Measurements from ENCODE around the gene PDE8B. TPM values are rescaled to one million over a fixed set of nuclear protein-coding genes. Genes with fewer than 3 reads are reported as not detected.

Gene PDE8B
- total RNA-seq, 3 donors from 2014 or later = 4.9 to 57.1 (median 8.6) TPM

DNA sequence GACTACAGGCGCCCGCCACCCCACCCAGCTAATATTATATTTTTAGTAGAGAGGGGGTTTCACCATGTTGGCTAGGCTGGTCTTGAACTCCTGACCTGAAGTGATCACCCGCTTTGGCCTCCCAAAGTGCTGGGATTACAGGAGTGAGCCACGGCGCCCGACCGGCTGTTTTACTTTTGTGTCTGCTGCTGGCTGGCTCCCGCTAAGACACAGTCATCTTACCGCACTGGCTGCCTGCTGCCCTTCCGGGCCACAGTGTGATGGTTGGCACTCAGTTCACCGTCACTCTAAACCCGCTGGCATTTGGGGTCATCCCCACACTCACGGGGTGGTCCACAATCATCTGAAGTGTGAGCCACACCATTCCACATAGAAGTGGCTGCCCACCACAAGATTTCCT, 188.0 kb downstream of the PDE8B start:
- H3K27me3 ChIP-seq = no peaks in the 10 kb centered on the region
- DNase-seq (ENCODE audit: low spot score in 2 of 2) = no peak
- intact Hi-C loops (cut with DNase I; ENCODE audit: low total_unique reads) = no loop called here
- no peaks in the 10 kb centered on the region for H3K4me1 ChIP-seq
- H3K9me3 ChIP-seq = no peaks in the 10 kb centered on the region
- no peak overlapping the region for H3K27ac ChIP-seq
- H3K36me3 ChIP-seq = no peaks in the 10 kb centered on the region
- H3K4me3 ChIP-seq = no peak overlapping the region
- TF ChIP-seq, protein P1, sequence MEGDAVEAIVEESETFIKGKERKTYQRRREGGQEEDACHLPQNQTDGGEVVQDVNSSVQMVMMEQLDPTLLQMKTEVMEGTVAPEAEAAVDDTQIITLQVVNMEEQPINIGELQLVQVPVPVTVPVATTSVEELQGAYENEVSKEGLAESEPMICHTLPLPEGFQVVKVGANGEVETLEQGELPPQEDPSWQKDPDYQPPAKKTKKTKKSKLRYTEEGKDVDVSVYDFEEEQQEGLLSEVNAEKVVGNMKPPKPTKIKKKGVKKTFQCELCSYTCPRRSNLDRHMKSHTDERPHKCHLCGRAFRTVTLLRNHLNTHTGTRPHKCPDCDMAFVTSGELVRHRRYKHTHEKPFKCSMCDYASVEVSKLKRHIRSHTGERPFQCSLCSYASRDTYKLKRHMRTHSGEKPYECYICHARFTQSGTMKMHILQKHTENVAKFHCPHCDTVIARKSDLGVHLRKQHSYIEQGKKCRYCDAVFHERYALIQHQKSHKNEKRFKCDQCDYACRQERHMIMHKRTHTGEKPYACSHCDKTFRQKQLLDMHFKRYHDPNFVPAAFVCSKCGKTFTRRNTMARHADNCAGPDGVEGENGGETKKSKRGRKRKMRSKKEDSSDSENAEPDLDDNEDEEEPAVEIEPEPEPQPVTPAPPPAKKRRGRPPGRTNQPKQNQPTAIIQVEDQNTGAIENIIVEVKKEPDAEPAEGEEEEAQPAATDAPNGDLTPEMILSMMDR (IDR thresholded peaks at IDR 0.05) = no peak
- TF ChIP-seq POLR2AphosphoS5 (IDR thresholded peaks at IDR 0.05) (no peak), POLR2A (IDR thresholded peaks at IDR 0.05) (no peak)

DNA sequence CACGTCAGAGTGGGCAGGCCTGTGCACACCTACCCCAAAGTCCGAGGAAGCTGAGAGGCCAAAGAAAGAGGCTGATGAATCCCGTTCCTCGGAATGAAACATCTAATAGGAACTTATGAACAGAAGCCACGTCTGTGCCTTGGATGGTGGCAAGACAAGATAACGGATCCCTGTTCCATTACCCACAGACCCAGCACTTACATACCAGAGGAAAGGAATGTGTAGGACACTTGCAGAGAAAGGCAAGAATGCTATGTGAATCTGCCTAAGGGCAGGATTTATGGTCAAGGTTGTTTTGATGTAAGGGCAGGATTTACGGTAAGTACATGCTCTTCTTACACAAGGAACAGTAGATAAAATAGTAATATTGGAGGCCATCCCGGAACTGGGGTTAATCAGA, 188.4 kb downstream of the PDE8B start:
- H3K27ac ChIP-seq = no peak overlapping the region
- TF ChIP-seq POLR2AphosphoS5 (IDR thresholded peaks at IDR 0.05) = no peak
- no peak for TF ChIP-seq POLR2A (IDR thresholded peaks at IDR 0.05)
- TF ChIP-seq, protein P1 (IDR thresholded peaks at IDR 0.05) = no peak
- no peak overlapping the region for H3K4me3 ChIP-seq
- no peaks in the 10 kb centered on the region for H3K4me1 ChIP-seq
- no peak for DNase-seq (ENCODE audit: low spot score in 2 of 2)
- no peaks in the 10 kb centered on the region for H3K27me3 ChIP-seq
- intact Hi-C loops (cut with DNase I; ENCODE audit: low total_unique reads) = no loop called here
- no peaks in the 10 kb centered on the region for H3K9me3 ChIP-seq
- no peaks in the 10 kb centered on the region for H3K36me3 ChIP-seq

DNA sequence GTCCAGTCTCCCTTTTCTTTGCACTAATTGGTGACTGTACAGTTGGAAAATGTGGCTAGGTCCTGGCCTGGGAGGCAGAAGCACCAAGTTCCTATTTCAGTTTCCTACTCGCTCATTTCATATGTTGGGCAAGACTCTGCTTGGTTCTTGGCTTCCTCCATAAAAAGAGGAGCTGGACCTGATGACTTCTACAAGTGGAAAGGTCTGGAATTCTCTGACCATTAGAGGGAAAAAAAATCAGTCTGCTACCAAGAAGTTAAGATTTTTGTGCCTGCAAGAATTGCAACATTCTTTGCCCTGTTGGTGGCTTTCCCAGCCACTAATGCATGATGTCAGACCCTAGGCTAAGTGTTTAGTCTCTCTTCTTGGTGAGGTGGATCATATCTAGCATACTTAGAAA, 190.2 kb downstream of the PDE8B start:
- Histone ChIP-seq H3K27ac (no peak overlapping the region), H3K9me3 (no peaks in the 10 kb centered on the region), H3K36me3 (no peaks in the 10 kb centered on the region), H3K4me3 (no peak overlapping the region), H3K27me3 (no peaks in the 10 kb centered on the region), H3K4me1 (no peaks in the 10 kb centered on the region)
- intact Hi-C loops (cut with DNase I; ENCODE audit: low total_unique reads) = loop anchor here (5.0 kb wide), 1 partner anchor 293 kb away; no protein-coding TSS in a partner anchor
- TF ChIP-seq POLR2A (IDR thresholded peaks at IDR 0.05) (no peak), POLR2AphosphoS5 (IDR thresholded peaks at IDR 0.05) (no peak)
- TF ChIP-seq, protein P1 (IDR thresholded peaks at IDR 0.05) = no peak
- DNase-seq (ENCODE audit: low spot score in 2 of 2) = no peak

DNA sequence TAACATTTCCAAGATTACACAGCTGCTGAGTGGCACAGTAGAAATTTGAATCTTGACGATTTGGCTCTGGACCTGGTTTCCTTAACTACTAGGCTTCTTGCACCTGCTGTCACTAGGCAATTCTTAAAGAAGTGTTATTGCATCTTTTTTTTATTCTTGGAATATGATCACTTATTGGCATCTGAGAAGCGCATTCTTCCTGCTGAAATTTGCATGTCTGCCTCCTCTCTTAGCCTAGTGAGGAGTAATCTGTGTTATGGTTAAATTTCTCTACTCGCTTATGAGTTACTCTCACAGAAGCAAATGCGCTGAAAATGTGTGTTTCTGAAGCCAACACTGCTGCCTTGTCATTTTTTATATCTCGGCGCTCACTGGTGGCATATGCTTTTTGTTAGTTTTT, 192.3 kb downstream of the PDE8B start:
- Histone ChIP-seq H3K27me3 (no peaks in the 10 kb centered on the region), H3K4me3 (no peak overlapping the region), H3K36me3 (no peaks in the 10 kb centered on the region), H3K27ac (no peak overlapping the region), H3K9me3 (no peaks in the 10 kb centered on the region), H3K4me1 (no peaks in the 10 kb centered on the region)
- TF ChIP-seq POLR2AphosphoS5 (IDR thresholded peaks at IDR 0.05) = no peak
- no peak for TF ChIP-seq POLR2A (IDR thresholded peaks at IDR 0.05)
- TF ChIP-seq, protein P1 (IDR thresholded peaks at IDR 0.05) = no peak
- intact Hi-C loops (cut with DNase I; ENCODE audit: low total_unique reads) = loop anchor here (5.0 kb wide), 1 partner anchor 295 kb away; no protein-coding TSS in a partner anchor
- DNase-seq (ENCODE audit: low spot score in 2 of 2) = no peak

DNA sequence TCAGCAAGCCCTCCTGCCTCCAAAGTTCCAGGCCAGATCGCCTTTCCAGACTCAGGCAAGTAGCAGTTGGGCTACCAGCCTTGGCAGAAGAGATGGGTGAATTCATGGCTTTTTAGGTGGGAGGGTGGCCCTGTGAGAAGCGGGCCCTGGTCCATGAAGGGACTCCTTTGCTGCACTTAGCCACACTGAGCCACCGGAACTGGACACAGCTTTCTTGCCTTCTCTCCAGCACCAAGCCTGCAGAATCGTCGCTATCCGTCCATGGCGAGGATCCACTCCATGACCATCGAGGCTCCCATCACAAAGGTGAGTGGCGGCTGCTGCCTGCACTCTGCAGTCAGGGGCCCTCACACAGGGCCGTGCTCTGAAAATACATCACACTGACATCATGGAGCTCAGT, 196.7 kb downstream of the PDE8B start:
- intact Hi-C loops (cut with DNase I; ENCODE audit: low total_unique reads) = no loop called here
- TF ChIP-seq POLR2A (IDR thresholded peaks at IDR 0.05) = no peak
- TF ChIP-seq, protein P1 (IDR thresholded peaks at IDR 0.05) = no peak
- no peak for TF ChIP-seq POLR2AphosphoS5 (IDR thresholded peaks at IDR 0.05)

More for the DNA sequence above, 196.7 kb downstream of the PDE8B start:
- Histone ChIP-seq H3K9me3 (no peaks in the 10 kb centered on the region), H3K27me3 (no peaks in the 10 kb centered on the region), H3K36me3 (no peaks in the 10 kb centered on the region), H3K4me1 (no peaks in the 10 kb centered on the region), H3K27ac (no peak overlapping the region), H3K4me3 (no peak overlapping the region)
- no peak for DNase-seq (ENCODE audit: low spot score in 2 of 2)
